Breast epithelium (tissue), 4 donors: Measurements from ENCODE around the gene BRIP1. TPM values are rescaled to one million over a fixed set of nuclear protein-coding genes. Genes with fewer than 3 reads are reported as not detected.
"Not testable (repeated sequence)": the region's sequence is repeated elsewhere in the genome, so short reads cannot be mapped to it uniquely, and the experiment has no call there.

ENCODE experiments used
- DNase-seq, 2 donors: peaks; one replicate each; pipeline ENCODE4 v3.0.0-alpha.2; 2019; ENCODE audit warnings: low spot score in 2 of 2
- H3K27ac ChIP-seq, 2 donors: fragments of 200-600 bp; sonication (generic) in 1 of 2; one replicate each; pipeline ENCODE4 v1.5.1; 2016 to 2019; ENCODE audit warnings: mild to moderate bottlenecking in 1 of 2
- H3K27me3 ChIP-seq, 2 donors: fragments of 200-600 bp; sonication (generic) in 1 of 2; one replicate each; pipeline versions ENCODE4 v1.5.1 to v1.6.0; 2017 to 2019; ENCODE audit warnings: control low read depth in 1 of 2, mild to moderate bottlenecking in 1 of 2
- H3K36me3 ChIP-seq: fragments of 200-600 bp; one replicate; pipeline ENCODE4 v1.5.1; 2019
- H3K4me1 ChIP-seq, 2 donors: fragments of 200-600 bp; sonication (generic); one replicate each; pipeline ENCODE4 v1.5.1; 2016 to 2019; ENCODE audit warnings: control low read depth in 1 of 2
- H3K4me3 ChIP-seq, 3 donors: fragments of 200-600 bp; sonication (generic); 1 replicate in 2 of 3; 2 replicates in 1 of 3; pipeline ENCODE4 v1.5.1; 2016 to 2019; ENCODE audit warnings: mild to moderate bottlenecking in 3 of 3, moderate library complexity in 2 of 3
- H3K9me3 ChIP-seq, 2 donors: fragments of 200-600 bp; sonication (generic) in 1 of 2; one replicate each; pipeline ENCODE4 v1.5.1; 2016 to 2019; ENCODE audit warnings: control low read depth in 1 of 2
- POLR2A ChIP-seq: fragments of 450-650 bp; IDR thresholded peaks from one replicate; pipeline ENCODE4 v1.6.1; 2016; ENCODE audit warnings: antibody characterized with exemption, mild to moderate bottlenecking, moderate library complexity
- POLR2AphosphoS5 ChIP-seq, 3 donors: sonication (generic); formaldehyde crosslinking; IDR thresholded peaks; one replicate each; pipeline ENCODE4 v1.6.1; 2017; ENCODE audit warnings: antibody characterized with exemption in 3 of 3
- intact Hi-C: fragments of 100-400 bp; cut with DNase I; formaldehyde crosslinking; loops from one replicate; pipeline ENCODE4 v1.15.1; 2023; ENCODE audit warnings: low total_unique reads
- total RNA-seq, 3 donors: library from RNA; depleted of rRNA; stranded (reverse); fragments of >200 nt; gene quantifications; one replicate each; pipeline ENCODE4 v1.1.0, GENCODE V29; 2016
- TF ChIP-seq, protein P1 (sequence below), 3 donors: fragments of 450-650 bp; IDR thresholded peaks; one replicate each; pipeline ENCODE4 v1.5.1; 2016 to 2017; ENCODE audit warnings: antibody characterized with exemption in 3 of 3, mild to moderate bottlenecking in 3 of 3, moderate library complexity in 3 of 3

Gene BRIP1
- total RNA-seq, 3 donors from 2014 or later, result 0.33 to 1.0 (median 0.48) TPM

GRCh38 chr17:61723914-61724313, 139.4 kb downstream of the BRIP1 start:
- Histone ChIP-seq H3K4me3 (no peak overlapping the region), H3K9me3 (no peaks in the 10 kb centered on the region), H3K27ac (no peak overlapping the region), H3K4me1 (no peaks in the 10 kb centered on the region), H3K36me3 (no peaks in the 10 kb centered on the region), H3K27me3 (no peaks in the 10 kb centered on the region)
- intact Hi-C loops, result no loop called here
- TF ChIP-seq, protein P1, sequence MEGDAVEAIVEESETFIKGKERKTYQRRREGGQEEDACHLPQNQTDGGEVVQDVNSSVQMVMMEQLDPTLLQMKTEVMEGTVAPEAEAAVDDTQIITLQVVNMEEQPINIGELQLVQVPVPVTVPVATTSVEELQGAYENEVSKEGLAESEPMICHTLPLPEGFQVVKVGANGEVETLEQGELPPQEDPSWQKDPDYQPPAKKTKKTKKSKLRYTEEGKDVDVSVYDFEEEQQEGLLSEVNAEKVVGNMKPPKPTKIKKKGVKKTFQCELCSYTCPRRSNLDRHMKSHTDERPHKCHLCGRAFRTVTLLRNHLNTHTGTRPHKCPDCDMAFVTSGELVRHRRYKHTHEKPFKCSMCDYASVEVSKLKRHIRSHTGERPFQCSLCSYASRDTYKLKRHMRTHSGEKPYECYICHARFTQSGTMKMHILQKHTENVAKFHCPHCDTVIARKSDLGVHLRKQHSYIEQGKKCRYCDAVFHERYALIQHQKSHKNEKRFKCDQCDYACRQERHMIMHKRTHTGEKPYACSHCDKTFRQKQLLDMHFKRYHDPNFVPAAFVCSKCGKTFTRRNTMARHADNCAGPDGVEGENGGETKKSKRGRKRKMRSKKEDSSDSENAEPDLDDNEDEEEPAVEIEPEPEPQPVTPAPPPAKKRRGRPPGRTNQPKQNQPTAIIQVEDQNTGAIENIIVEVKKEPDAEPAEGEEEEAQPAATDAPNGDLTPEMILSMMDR (IDR thresholded peaks at IDR 0.05), result no peak
- TF ChIP-seq POLR2AphosphoS5 (IDR thresholded peaks at IDR 0.05) (no peak), POLR2A (no peak)
- no peak for DNase-seq

DNA sequence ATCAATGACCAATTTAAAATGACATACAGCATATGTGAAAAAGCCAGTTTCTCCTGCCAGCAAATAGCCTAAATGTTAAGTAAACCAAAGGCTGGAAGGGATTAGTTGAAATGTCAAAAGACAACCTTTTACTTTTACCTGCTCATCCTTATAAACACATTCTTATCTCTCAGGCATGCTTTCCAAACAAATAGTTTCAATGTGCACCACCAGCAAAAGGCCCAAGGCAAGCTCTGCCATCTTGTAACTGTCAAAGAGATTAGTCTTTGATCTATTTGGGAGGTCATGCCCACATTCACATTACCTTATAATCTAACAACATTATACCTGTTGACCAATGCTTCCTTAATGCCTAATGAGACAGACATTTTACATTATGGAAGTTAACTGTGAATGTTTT, 140.1 kb downstream of the BRIP1 start:
- DNase-seq, result no peak
- no peak overlapping the region for H3K27ac ChIP-seq
- no peak overlapping the region for H3K4me3 ChIP-seq
- H3K9me3 ChIP-seq, result peaks cover 2 to 3% of the 10 kb centered on the region in 2 donors
- TF ChIP-seq, protein P1 (IDR thresholded peaks at IDR 0.05), result no peak
- TF ChIP-seq POLR2AphosphoS5 (IDR thresholded peaks at IDR 0.05) (no peak), POLR2A (no peak)
- intact Hi-C loops, result no loop called here
- H3K4me1 ChIP-seq, result no peaks in the 10 kb centered on the region
- H3K27me3 ChIP-seq, result no peaks in the 10 kb centered on the region
- H3K36me3 ChIP-seq, result no peaks in the 10 kb centered on the region

DNA sequence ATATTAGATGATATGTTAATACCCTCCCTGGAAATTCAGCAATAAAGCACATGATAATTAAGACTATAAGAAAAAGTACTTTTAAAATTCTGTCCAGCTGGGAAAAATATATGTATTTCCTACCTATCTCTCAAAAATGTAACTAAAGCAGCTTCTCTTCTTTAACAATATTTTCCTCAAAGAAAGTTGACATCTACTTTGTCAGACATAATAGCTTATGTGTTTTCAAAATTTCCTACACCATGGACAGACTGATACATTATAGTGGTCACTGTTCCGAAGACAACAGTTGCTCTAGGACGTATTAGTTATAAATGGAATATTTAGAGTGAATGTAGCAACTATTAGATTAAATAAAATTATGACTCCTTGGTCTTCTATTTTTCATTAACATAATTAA, 140.9 kb downstream of the BRIP1 start:
- no peaks in the 10 kb centered on the region for H3K36me3 ChIP-seq
- TF ChIP-seq, protein P1 (IDR thresholded peaks at IDR 0.05), result no peak
- TF ChIP-seq POLR2AphosphoS5 (IDR thresholded peaks at IDR 0.05) (no peak), POLR2A (no peak)

DNA sequence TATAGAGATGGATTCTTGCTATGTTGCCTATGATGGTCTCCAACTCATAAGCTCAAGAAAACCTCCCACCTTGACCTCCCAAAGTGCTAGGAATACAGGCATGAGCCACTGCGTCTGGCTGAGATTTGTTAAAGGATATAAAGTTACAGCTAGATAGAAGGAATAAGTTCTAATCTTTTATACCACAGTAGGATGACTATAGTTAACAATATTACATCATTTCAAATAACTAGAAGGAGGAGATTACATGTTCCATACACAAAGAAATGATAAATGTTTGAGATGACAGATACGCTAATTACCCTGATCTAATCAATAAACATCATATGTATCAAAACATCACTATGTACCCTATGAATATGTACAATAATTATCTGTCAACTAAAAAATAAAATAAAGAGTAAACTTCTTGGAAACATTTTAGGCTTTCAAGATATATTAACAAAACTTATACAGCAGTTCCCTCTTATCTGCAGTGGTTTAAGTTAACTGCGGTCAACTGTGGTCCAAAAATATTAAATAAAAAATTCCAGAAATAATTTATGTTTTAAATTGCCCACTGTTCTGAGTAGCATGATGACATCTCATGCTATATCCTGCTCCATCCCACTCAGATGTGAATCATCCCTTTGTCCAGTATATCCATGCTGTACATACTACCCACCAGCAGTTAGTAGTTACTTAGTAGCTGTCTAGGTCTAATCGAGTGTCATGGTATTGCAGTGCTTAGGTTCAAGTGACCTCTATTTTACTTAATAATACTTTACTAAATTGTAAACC, 143.1 kb downstream of the BRIP1 start:
- TF ChIP-seq POLR2AphosphoS5 (IDR thresholded peaks at IDR 0.05), result no peak
- TF ChIP-seq, protein P1 (IDR thresholded peaks at IDR 0.05), result no peak
- no peak for TF ChIP-seq POLR2A
- Histone ChIP-seq H3K4me3 (no peak overlapping the region), H3K36me3 (no peaks in the 10 kb centered on the region), H3K27ac (no peak overlapping the region), H3K9me3 (peaks cover 5 to 22% of the 10 kb centered on the region in 2 donors), H3K27me3 (no peaks in the 10 kb centered on the region), H3K4me1 (no peaks in the 10 kb centered on the region)
- no peak for DNase-seq
- intact Hi-C loops, result no loop called here

More for the DNA sequence above, 140.9 kb downstream of the BRIP1 start:
- Histone ChIP-seq H3K4me3 (no peak overlapping the region), H3K9me3 (peaks cover 5 to 7% of the 10 kb centered on the region in 2 donors), H3K27ac (no peak overlapping the region), H3K27me3 (no peaks in the 10 kb centered on the region), H3K4me1 (no peaks in the 10 kb centered on the region)
- intact Hi-C loops, result no loop called here
- DNase-seq, result no peak

GRCh38 chr17:61719220-61719619, 144.1 kb downstream of the BRIP1 start:
- DNase-seq, intact Hi-C loops, H3K4me1 ChIP-seq, H3K4me3 ChIP-seq, H3K36me3 ChIP-seq, H3K27ac ChIP-seq, H3K27me3 ChIP-seq: not testable (repeated sequence)
- H3K9me3 ChIP-seq, result peaks cover 5 to 22% of the 10 kb centered on the region in 2 donors
